HEK293 (cell line): ENCODE measurements around the gene KRI1.

Source experiments
- KLF8 ChIP-seq: fragments of 450-650 bp; formaldehyde crosslinking; IDR thresholded peaks from 2 replicates; pipeline ENCODE4 v1.5.1; 2016; ENCODE audit warnings: missing biosample characterization, missing genetic modification characterization
- MYNN ChIP-seq: fragments of 450-650 bp; formaldehyde crosslinking; IDR thresholded peaks from 2 replicates; pipeline ENCODE4 v1.5.1; 2016; ENCODE audit warnings: missing biosample characterization, missing genetic modification characterization, borderline replicate concordance
- OVOL3 ChIP-seq: fragments of 450-650 bp; formaldehyde crosslinking; IDR thresholded peaks from 2 replicates; pipeline ENCODE4 v1.5.1; 2016; ENCODE audit warnings: missing biosample characterization, missing genetic modification characterization
- RBAK ChIP-seq: fragments of 450-650 bp; formaldehyde crosslinking; IDR thresholded peaks from 2 replicates; pipeline ENCODE4 v1.5.1; 2016; ENCODE audit warnings: missing biosample characterization, missing genetic modification characterization
- REPIN1 ChIP-seq: fragments of 450-650 bp; formaldehyde crosslinking; IDR thresholded peaks from 2 replicates; pipeline ENCODE4 v1.5.1; 2017; ENCODE audit warnings: missing biosample characterization, missing genetic modification characterization, low read depth
- ZFHX2 ChIP-seq: fragments of 450-650 bp; formaldehyde crosslinking; conservative IDR thresholded peaks from 2 replicates; pipeline ENCODE4 v1.5.1; 2016; ENCODE audit warnings: missing biosample characterization, missing genetic modification characterization
- ZFP69B ChIP-seq: fragments of 450-650 bp; formaldehyde crosslinking; IDR thresholded peaks from 2 replicates; pipeline ENCODE4 v1.5.1; 2016; ENCODE audit warnings: missing biosample characterization, missing genetic modification characterization
- ZNF133 ChIP-seq: fragments of 450-650 bp; formaldehyde crosslinking; IDR thresholded peaks from 2 replicates; pipeline ENCODE4 v1.5.1; 2016; ENCODE audit warnings: missing biosample characterization, missing genetic modification characterization
- ZNF146 ChIP-seq: fragments of 450-650 bp; formaldehyde crosslinking; IDR thresholded peaks from 2 replicates; pipeline ENCODE4 v1.5.1; 2016; ENCODE audit warnings: missing biosample characterization, missing genetic modification characterization
- ZNF155 ChIP-seq: fragments of 450-650 bp; formaldehyde crosslinking; IDR thresholded peaks from 2 replicates; pipeline ENCODE4 v1.5.1; 2016; ENCODE audit warnings: missing biosample characterization, missing genetic modification characterization
- ZNF157 ChIP-seq: fragments of 450-650 bp; formaldehyde crosslinking; IDR thresholded peaks from 2 replicates; pipeline ENCODE4 v1.5.1; 2016; ENCODE audit warnings: missing biosample characterization, missing genetic modification characterization
- ZNF174 ChIP-seq: fragments of 450-650 bp; formaldehyde crosslinking; IDR thresholded peaks from 2 replicates; pipeline ENCODE4 v1.5.0; 2017; ENCODE audit warnings: missing biosample characterization, mild to moderate bottlenecking, missing genetic modification characterization
- ZNF2 ChIP-seq: fragments of 450-650 bp; formaldehyde crosslinking; IDR thresholded peaks from 2 replicates; pipeline ENCODE4 v1.5.1; 2016; ENCODE audit warnings: missing biosample characterization, missing genetic modification characterization
- ZNF214 ChIP-seq: fragments of 450-650 bp; formaldehyde crosslinking; IDR thresholded peaks from 2 replicates; pipeline ENCODE4 v1.5.1; 2017; ENCODE audit warnings: missing biosample characterization, mild to moderate bottlenecking, missing genetic modification characterization, borderline replicate concordance
- ZNF37A ChIP-seq: fragments of 450-650 bp; IDR thresholded peaks from 2 replicates; pipeline ENCODE4 v1.5.1; 2018; ENCODE audit warnings: missing biosample characterization, missing genetic modification characterization
- ZNF416 ChIP-seq: fragments of 450-650 bp; formaldehyde crosslinking; IDR thresholded peaks from 2 replicates; pipeline ENCODE4 v1.5.1; 2016; ENCODE audit warnings: missing biosample characterization, missing genetic modification characterization
- ZNF571 ChIP-seq: fragments of 450-650 bp; formaldehyde crosslinking; IDR thresholded peaks from 2 replicates; pipeline ENCODE4 v1.5.0; 2017; ENCODE audit warnings: missing biosample characterization, missing genetic modification characterization
- ZNF76 ChIP-seq: fragments of 450-650 bp; formaldehyde crosslinking; IDR thresholded peaks from 2 replicates; pipeline ENCODE4; 2016; ENCODE audit warnings: low read depth, missing biosample characterization, missing genetic modification characterization, borderline replicate concordance
- ZNF785 ChIP-seq: fragments of 450-650 bp; formaldehyde crosslinking; IDR thresholded peaks from 2 replicates; pipeline ENCODE4 v1.5.1; 2016; ENCODE audit warnings: missing biosample characterization, missing genetic modification characterization
- ZNF791 ChIP-seq: fragments of 450-650 bp; formaldehyde crosslinking; IDR thresholded peaks from 2 replicates; pipeline ENCODE4 v1.5.1; 2016; ENCODE audit warnings: missing biosample characterization, missing genetic modification characterization
- ZNF792 ChIP-seq: fragments of 450-650 bp; formaldehyde crosslinking; IDR thresholded peaks from 2 replicates; pipeline ENCODE4 v1.5.1; 2016; ENCODE audit warnings: missing biosample characterization, missing genetic modification characterization
- ZSCAN23 ChIP-seq: fragments of 450-650 bp; formaldehyde crosslinking; IDR thresholded peaks from 2 replicates; pipeline ENCODE4 v1.5.1; 2016; ENCODE audit warnings: missing biosample characterization, missing genetic modification characterization
- TF ChIP-seq, protein P1 (sequence below): fragments of 450-650 bp; formaldehyde crosslinking; IDR thresholded peaks from 2 replicates; pipeline ENCODE4 v1.5.1; 2016; ENCODE audit warnings: missing biosample characterization, missing genetic modification characterization
- TF ChIP-seq, protein P2 (sequence below): fragments of 450-650 bp; formaldehyde crosslinking; IDR thresholded peaks from 2 replicates; pipeline ENCODE4 v1.5.1; 2016; ENCODE audit warnings: missing biosample characterization, missing genetic modification characterization
- TF ChIP-seq, protein P3 (sequence below): fragments of 450-650 bp; formaldehyde crosslinking; IDR thresholded peaks from 2 replicates; pipeline ENCODE4 v1.5.1; 2016; ENCODE audit warnings: missing biosample characterization, missing genetic modification characterization
- TF ChIP-seq, protein P4 (sequence below): fragments of 450-650 bp; formaldehyde crosslinking; IDR thresholded peaks from 2 replicates; pipeline ENCODE4 v1.5.1; 2016; ENCODE audit warnings: missing biosample characterization, missing genetic modification characterization
- TF ChIP-seq, protein P5 (sequence below): fragments of 450-650 bp; formaldehyde crosslinking; IDR thresholded peaks from 2 replicates; pipeline ENCODE4 v1.5.1; 2017; ENCODE audit warnings: missing biosample characterization, missing genetic modification characterization
- TF ChIP-seq, protein P6 (sequence below): fragments of 450-650 bp; formaldehyde crosslinking; IDR thresholded peaks from 2 replicates; pipeline ENCODE4 v1.5.1; 2017; ENCODE audit warnings: missing biosample characterization, missing genetic modification characterization
- TF ChIP-seq, protein P7 (sequence below): fragments of 450-650 bp; formaldehyde crosslinking; IDR thresholded peaks from 2 replicates; pipeline ENCODE4 v1.5.1; 2016; ENCODE audit warnings: missing biosample characterization, missing genetic modification characterization

KRI1 gene

DNA sequence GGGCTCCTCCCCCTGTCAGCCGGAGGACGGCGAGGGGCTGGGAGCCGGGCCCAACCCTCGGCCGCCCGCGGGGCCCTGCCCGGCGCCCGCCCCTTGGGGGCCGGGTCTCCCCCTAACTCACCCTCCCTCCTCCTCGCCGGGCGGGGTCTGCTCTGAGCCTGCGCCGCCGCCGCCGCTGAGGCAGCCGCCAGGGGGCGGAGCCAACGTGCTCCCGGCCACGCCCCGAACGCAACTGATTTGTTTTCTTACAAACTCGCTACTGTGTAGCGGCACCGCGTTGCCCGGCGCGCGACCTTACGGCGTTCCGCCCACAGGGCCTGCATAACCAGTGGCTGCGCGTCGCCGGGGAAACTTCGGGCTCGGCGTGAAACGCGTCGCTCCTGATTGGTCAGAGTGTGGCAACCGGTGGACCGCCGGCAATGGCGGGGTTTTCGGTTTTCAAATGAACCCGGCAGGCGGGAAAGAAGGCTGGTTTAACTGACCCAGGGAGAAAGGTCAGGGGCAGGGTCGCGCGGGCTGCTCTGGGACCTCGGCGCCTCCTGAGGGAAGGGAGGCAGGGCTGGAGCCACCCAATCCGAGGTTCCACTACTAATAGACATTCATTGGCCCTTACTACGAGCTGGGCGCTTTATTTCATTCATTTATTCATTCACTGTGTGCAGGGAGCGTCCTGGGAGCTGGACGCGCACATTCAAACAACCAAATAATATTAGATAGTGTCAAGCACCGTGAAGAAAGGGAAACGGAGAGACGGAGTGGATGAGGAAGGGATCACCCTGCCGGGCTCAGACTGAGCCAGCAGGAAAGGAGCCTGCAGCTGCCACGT lies 3.2 kb upstream of the KRI1 start, which contains the start of gene CDKN2D (continued):
- peak; percentile 70; the same call in 1 of the 2 replicates for TF ChIP-seq OVOL3 (tag by site-specific recombination)
- TF ChIP-seq, protein P1, sequence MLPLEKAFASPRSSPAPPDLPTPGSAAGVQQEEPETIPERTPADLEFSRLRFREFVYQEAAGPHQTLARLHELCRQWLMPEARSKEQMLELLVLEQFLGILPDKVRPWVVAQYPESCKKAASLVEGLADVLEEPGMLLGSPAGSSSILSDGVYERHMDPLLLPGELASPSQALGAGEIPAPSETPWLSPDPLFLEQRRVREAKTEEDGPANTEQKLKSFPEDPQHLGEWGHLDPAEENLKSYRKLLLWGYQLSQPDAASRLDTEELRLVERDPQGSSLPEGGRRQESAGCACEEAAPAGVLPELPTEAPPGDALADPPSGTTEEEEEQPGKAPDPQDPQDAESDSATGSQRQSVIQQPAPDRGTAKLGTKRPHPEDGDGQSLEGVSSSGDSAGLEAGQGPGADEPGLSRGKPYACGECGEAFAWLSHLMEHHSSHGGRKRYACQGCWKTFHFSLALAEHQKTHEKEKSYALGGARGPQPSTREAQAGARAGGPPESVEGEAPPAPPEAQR (tag by site-specific recombination) = no peak
- TF ChIP-seq, protein P2, sequence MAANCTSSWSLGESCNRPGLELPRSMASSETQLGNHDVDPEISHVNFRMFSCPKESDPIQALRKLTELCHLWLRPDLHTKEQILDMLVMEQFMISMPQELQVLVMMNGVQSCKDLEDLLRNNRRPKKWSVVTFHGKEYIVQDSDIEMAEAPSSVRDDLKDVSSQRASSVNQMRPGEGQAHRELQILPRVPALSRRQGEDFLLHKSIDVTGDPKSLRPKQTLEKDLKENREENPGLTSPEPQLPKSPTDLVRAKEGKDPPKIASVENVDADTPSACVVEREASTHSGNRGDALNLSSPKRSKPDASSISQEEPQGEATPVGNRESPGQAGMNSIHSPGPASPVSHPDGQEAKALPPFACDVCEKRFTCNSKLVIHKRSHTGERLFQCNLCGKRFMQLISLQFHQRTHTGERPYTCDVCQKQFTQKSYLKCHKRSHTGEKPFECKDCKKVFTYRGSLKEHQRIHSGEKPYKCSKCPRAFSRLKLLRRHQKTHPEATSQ (tag by site-specific recombination) = no peak
- TF ChIP-seq ZNF37A = no peak
- TF ChIP-seq, protein P3, sequence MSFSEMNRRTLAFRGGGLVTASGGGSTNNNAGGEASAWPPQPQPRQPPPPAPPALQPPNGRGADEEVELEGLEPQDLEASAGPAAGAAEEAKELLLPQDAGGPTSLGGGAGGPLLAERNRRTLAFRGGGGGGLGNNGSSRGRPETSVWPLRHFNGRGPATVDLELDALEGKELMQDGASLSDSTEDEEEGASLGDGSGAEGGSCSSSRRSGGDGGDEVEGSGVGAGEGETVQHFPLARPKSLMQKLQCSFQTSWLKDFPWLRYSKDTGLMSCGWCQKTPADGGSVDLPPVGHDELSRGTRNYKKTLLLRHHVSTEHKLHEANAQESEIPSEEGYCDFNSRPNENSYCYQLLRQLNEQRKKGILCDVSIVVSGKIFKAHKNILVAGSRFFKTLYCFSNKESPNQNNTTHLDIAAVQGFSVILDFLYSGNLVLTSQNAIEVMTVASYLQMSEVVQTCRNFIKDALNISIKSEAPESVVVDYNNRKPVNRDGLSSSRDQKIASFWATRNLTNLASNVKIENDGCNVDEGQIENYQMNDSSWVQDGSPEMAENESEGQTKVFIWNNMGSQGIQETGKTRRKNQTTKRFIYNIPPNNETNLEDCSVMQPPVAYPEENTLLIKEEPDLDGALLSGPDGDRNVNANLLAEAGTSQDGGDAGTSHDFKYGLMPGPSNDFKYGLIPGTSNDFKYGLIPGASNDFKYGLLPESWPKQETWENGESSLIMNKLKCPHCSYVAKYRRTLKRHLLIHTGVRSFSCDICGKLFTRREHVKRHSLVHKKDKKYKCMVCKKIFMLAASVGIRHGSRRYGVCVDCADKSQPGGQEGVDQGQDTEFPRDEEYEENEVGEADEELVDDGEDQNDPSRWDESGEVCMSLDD (tag by site-specific recombination) = peak; percentile 45; the same call in 1 of the 2 replicates
- no peak for TF ChIP-seq ZNF157 (tag by site-specific recombination)
- no peak for TF ChIP-seq ZNF416 (tag by site-specific recombination)
- TF ChIP-seq, protein P4, sequence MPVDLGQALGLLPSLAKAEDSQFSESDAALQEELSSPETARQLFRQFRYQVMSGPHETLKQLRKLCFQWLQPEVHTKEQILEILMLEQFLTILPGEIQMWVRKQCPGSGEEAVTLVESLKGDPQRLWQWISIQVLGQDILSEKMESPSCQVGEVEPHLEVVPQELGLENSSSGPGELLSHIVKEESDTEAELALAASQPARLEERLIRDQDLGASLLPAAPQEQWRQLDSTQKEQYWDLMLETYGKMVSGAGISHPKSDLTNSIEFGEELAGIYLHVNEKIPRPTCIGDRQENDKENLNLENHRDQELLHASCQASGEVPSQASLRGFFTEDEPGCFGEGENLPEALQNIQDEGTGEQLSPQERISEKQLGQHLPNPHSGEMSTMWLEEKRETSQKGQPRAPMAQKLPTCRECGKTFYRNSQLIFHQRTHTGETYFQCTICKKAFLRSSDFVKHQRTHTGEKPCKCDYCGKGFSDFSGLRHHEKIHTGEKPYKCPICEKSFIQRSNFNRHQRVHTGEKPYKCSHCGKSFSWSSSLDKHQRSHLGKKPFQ (tag by site-specific recombination) = no peak
- TF ChIP-seq REPIN1 (tag by site-specific recombination) = no peak
- TF ChIP-seq ZNF785 = no peak
- no peak for TF ChIP-seq ZNF214
- no peak for TF ChIP-seq ZNF792 (tag by site-specific recombination)
- peak; percentile 77 for TF ChIP-seq ZFHX2 (tag by site-specific recombination)
- TF ChIP-seq, protein P5, sequence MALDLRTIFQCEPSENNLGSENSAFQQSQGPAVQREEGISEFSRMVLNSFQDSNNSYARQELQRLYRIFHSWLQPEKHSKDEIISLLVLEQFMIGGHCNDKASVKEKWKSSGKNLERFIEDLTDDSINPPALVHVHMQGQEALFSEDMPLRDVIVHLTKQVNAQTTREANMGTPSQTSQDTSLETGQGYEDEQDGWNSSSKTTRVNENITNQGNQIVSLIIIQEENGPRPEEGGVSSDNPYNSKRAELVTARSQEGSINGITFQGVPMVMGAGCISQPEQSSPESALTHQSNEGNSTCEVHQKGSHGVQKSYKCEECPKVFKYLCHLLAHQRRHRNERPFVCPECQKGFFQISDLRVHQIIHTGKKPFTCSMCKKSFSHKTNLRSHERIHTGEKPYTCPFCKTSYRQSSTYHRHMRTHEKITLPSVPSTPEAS (tag by site-specific recombination) = no peak
- TF ChIP-seq MYNN (tag by site-specific recombination) = no peak
- TF ChIP-seq, protein P6, sequence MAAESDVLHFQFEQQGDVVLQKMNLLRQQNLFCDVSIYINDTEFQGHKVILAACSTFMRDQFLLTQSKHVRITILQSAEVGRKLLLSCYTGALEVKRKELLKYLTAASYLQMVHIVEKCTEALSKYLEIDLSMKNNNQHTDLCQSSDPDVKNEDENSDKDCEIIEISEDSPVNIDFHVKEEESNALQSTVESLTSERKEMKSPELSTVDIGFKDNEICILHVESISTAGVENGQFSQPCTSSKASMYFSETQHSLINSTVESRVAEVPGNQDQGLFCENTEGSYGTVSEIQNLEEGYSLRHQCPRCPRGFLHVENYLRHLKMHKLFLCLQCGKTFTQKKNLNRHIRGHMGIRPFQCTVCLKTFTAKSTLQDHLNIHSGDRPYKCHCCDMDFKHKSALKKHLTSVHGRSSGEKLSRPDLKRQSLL = no peak
- TF ChIP-seq ZNF76 (tag by site-specific recombination) = peak; percentile 68; the same call in 1 of the 2 replicates
- TF ChIP-seq ZFP69B (tag by site-specific recombination) = peak; percentile 40; the same call in 1 of the 2 replicates
- 0 out of 2 replicates have a peak, but pooled peaks have one; percentile 42 for TF ChIP-seq ZSCAN23 (tag by site-specific recombination)
- TF ChIP-seq ZNF791 (tag by site-specific recombination) = no peak
- TF ChIP-seq RBAK (tag by site-specific recombination) = no peak
- 0 out of 2 replicates have a peak, but pooled peaks have one; percentile 13 for TF ChIP-seq ZNF146 (tag by site-specific recombination)
- TF ChIP-seq ZNF155 (tag by site-specific recombination) = no peak
- no peak for TF ChIP-seq ZNF571 (tag by site-specific recombination)
- TF ChIP-seq ZNF133 = no peak
- peak; percentile 74 for TF ChIP-seq ZNF2 (tag by site-specific recombination)
- TF ChIP-seq KLF8 (tag by site-specific recombination) = peak; percentile 84
- TF ChIP-seq ZNF174 = no peak
- TF ChIP-seq, protein P7, sequence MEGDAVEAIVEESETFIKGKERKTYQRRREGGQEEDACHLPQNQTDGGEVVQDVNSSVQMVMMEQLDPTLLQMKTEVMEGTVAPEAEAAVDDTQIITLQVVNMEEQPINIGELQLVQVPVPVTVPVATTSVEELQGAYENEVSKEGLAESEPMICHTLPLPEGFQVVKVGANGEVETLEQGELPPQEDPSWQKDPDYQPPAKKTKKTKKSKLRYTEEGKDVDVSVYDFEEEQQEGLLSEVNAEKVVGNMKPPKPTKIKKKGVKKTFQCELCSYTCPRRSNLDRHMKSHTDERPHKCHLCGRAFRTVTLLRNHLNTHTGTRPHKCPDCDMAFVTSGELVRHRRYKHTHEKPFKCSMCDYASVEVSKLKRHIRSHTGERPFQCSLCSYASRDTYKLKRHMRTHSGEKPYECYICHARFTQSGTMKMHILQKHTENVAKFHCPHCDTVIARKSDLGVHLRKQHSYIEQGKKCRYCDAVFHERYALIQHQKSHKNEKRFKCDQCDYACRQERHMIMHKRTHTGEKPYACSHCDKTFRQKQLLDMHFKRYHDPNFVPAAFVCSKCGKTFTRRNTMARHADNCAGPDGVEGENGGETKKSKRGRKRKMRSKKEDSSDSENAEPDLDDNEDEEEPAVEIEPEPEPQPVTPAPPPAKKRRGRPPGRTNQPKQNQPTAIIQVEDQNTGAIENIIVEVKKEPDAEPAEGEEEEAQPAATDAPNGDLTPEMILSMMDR (tag by site-specific recombination) = no peak; the same call in 1 of the 2 replicates
